Left lobe of liver (tissue), 2 donors: Measurements from ENCODE around the gene ADAMTS16. TPM values are rescaled to one million over a fixed set of nuclear protein-coding genes. Genes with fewer than 3 reads are reported as not detected.

Experiments used
- ATAC-seq: fragments of 200-7000 bp; cut with Tn5 transposase; one replicate; pipeline ENCODE4 v1.9.1; 2020; ENCODE audit warnings: mild to moderate bottlenecking, moderate library complexity
- DNase-seq: peaks from one replicate; pipeline ENCODE4 v3.0.0-alpha.2; 2020; ENCODE audit warnings: low spot score
- total RNA-seq: library from RNA; stranded (reverse); gene quantifications from one replicate; pipeline ENCODE4 v1.2.1, GENCODE V29; 2021
- donor health status: DM: no; HTN: no; CAD: no; lungs with moderate emphysema.
- donor health status: DM: no; HTN: yes; CAD: no.

Gene ADAMTS16
- total RNA-seq, 1 donor from 2014 or later = not detected

GRCh38 chr5:5364932-5365331 lies 224.8 kb downstream of the ADAMTS16 start:
- ATAC-seq (no peak), DNase-seq (no peak)

DNA sequence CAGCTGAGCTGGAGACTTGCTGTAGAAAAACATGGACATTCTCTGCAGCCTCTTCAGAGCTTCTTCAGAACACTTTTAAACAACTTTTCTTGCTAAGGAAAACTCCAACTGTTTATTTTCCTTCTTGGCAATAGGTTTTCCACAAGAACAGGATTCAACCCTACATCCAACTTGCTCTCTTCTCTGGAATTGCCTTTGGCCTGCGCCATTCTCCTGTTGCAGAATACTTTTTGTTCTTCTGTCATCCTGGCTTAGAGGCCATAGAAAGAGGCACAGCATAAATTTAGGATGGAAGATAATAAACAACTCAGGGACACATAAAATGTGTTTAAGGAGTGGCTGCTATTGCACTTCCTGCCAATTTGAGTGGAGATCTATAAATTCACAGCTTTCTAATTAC lies 227.6 kb downstream of the ADAMTS16 start:
- DNase-seq (no peak), ATAC-seq (no peak)

DNA sequence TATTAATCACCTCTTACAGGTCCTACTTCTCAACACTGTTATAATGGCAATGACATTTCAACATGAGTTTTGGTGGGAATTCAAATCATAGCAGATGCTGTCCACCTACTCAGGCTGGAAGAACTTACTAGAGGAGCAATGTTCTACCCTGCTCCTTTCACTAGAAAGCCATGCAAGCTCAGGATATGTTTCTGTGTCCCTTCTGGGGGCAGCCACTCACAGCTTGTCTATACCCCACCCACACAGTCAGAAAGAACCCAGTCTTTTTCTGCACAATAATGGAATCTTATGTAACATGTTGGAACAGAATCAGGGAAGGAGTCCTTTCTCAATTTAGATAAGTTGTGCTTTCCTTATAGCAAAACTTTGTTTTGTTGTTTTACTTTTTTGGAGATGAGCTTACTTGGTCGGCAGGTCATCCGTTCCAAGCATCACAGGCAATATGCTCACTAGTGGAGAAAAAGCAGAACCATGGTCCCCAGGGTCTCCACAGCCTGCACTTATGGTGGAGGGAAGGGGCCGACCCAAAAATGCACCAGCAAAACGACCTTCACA lies 229.0 kb downstream of the ADAMTS16 start:
- ATAC-seq (no peak), DNase-seq (no peak)
